Measurements from ENCODE around the gene LCN15.

DNA sequence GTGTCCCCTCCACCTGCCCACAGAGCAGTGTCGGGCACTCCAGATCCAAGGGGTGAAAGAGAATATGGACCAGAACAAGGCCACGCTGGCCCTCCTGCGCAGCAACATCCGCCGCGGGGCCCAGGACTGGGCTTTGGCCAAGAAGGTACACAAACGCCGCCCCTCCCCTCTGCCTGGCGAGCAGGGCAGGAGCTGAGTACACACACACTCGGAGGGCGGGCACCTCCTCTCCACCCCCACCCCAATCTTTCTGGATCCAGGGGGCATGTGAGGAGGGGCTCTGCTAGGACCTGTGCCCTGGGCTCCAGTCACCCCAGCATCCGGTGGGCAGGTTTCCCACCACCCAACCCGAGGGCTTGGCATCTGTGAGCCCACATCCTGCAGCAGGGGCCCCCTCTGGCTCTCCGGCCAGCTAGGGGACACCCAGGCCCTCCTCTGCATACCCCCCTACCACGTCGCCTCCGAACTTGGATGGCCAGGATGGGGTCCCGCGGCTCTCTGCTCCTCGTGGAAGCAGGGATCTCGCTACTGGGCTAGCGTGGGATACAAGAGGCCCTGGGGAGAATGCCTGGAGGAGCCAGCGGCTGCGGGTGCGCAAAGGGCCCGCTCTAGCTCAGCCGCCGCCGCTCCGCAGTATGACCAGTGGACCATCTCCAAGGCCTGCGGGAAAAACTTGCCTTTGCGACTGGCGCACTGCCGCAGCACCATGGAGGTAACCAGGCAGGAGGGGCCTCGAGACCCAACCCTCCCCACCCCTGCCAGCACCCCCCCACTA is 34.9 kb upstream of the LCN15 start:
- TF ChIP-seq ZBED1 (IDR thresholded peaks at IDR 0.05; ENCODE audit: borderline replicate concordance): no peak
- TF ChIP-seq, protein P1, sequence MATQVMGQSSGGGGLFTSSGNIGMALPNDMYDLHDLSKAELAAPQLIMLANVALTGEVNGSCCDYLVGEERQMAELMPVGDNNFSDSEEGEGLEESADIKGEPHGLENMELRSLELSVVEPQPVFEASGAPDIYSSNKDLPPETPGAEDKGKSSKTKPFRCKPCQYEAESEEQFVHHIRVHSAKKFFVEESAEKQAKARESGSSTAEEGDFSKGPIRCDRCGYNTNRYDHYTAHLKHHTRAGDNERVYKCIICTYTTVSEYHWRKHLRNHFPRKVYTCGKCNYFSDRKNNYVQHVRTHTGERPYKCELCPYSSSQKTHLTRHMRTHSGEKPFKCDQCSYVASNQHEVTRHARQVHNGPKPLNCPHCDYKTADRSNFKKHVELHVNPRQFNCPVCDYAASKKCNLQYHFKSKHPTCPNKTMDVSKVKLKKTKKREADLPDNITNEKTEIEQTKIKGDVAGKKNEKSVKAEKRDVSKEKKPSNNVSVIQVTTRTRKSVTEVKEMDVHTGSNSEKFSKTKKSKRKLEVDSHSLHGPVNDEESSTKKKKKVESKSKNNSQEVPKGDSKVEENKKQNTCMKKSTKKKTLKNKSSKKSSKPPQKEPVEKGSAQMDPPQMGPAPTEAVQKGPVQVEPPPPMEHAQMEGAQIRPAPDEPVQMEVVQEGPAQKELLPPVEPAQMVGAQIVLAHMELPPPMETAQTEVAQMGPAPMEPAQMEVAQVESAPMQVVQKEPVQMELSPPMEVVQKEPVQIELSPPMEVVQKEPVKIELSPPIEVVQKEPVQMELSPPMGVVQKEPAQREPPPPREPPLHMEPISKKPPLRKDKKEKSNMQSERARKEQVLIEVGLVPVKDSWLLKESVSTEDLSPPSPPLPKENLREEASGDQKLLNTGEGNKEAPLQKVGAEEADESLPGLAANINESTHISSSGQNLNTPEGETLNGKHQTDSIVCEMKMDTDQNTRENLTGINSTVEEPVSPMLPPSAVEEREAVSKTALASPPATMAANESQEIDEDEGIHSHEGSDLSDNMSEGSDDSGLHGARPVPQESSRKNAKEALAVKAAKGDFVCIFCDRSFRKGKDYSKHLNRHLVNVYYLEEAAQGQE (IDR thresholded peaks at IDR 0.05; ENCODE audit: low read depth, low read length): no peak
- no peak for TF ChIP-seq EGR1 (IDR thresholded peaks at IDR 0.05; ENCODE audit: borderline replicate concordance in 1 of 2, low read depth in 2 of 2, low read length in 2 of 2)
- TF ChIP-seq, protein P2, sequence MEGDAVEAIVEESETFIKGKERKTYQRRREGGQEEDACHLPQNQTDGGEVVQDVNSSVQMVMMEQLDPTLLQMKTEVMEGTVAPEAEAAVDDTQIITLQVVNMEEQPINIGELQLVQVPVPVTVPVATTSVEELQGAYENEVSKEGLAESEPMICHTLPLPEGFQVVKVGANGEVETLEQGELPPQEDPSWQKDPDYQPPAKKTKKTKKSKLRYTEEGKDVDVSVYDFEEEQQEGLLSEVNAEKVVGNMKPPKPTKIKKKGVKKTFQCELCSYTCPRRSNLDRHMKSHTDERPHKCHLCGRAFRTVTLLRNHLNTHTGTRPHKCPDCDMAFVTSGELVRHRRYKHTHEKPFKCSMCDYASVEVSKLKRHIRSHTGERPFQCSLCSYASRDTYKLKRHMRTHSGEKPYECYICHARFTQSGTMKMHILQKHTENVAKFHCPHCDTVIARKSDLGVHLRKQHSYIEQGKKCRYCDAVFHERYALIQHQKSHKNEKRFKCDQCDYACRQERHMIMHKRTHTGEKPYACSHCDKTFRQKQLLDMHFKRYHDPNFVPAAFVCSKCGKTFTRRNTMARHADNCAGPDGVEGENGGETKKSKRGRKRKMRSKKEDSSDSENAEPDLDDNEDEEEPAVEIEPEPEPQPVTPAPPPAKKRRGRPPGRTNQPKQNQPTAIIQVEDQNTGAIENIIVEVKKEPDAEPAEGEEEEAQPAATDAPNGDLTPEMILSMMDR (IDR thresholded peaks at IDR 0.05 in 2 of 3, conservative IDR thresholded peaks at IDR 0.05 in 1 of 3; ENCODE audit: control insufficient read depth in 2 of 3, extremely low read depth in 1 of 3, insufficient read depth in 1 of 3, low read depth in 3 of 3, low read length in 3 of 3): no peak
- TF ChIP-seq SREBF2 (IDR thresholded peaks at IDR 0.05; ENCODE audit: low read length): no peak
- TF ChIP-seq, protein P3, sequence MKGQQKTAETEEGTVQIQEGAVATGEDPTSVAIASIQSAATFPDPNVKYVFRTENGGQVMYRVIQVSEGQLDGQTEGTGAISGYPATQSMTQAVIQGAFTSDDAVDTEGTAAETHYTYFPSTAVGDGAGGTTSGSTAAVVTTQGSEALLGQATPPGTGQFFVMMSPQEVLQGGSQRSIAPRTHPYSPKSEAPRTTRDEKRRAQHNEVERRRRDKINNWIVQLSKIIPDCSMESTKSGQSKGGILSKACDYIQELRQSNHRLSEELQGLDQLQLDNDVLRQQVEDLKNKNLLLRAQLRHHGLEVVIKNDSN (IDR thresholded peaks at IDR 0.05; ENCODE audit: borderline replicate concordance, extremely low read length, insufficient read depth, low read depth, low read length): no peak
- TF ChIP-seq POLR2AphosphoS5 (IDR thresholded peaks at IDR 0.05; ENCODE audit: low read length): no peak
- TF ChIP-seq JUNB (IDR thresholded peaks at IDR 0.05): no peak
- TF ChIP-seq MXI1 (IDR thresholded peaks at IDR 0.05; ENCODE audit: low read depth, low read length): no peak
- no peak; the same call in none of the 2 replicates for TF ChIP-seq POLR2A (IDR thresholded peaks at IDR 0.05; ENCODE audit: low read depth, low read length)
- TF ChIP-seq RCOR1 (conservative IDR thresholded peaks at IDR 0.05; ENCODE audit: low read depth, low read length): no peak
- no peak for TF ChIP-seq GABPA (IDR thresholded peaks at IDR 0.05; ENCODE audit: low read depth)
- TF ChIP-seq, protein P4, sequence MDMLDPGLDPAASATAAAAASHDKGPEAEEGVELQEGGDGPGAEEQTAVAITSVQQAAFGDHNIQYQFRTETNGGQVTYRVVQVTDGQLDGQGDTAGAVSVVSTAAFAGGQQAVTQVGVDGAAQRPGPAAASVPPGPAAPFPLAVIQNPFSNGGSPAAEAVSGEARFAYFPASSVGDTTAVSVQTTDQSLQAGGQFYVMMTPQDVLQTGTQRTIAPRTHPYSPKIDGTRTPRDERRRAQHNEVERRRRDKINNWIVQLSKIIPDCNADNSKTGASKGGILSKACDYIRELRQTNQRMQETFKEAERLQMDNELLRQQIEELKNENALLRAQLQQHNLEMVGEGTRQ (IDR thresholded peaks at IDR 0.05; ENCODE audit: borderline replicate concordance, low read depth, low read length): no peak
- TF ChIP-seq, protein P5, sequence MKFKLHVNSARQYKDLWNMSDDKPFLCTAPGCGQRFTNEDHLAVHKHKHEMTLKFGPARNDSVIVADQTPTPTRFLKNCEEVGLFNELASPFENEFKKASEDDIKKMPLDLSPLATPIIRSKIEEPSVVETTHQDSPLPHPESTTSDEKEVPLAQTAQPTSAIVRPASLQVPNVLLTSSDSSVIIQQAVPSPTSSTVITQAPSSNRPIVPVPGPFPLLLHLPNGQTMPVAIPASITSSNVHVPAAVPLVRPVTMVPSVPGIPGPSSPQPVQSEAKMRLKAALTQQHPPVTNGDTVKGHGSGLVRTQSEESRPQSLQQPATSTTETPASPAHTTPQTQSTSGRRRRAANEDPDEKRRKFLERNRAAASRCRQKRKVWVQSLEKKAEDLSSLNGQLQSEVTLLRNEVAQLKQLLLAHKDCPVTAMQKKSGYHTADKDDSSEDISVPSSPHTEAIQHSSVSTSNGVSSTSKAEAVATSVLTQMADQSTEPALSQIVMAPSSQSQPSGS (IDR thresholded peaks at IDR 0.05; ENCODE audit: low read length): no peak
